COLO668 (cell line): ENCODE results near the gene SDF4.

Experiments
- DNase-seq: peaks from one replicate; lab custom pipeline; 2025; ENCODE audit not compliant: unreplicated experiment; lab: John Stamatoyannopoulos, UW

The SDF4 gene

DNA sequence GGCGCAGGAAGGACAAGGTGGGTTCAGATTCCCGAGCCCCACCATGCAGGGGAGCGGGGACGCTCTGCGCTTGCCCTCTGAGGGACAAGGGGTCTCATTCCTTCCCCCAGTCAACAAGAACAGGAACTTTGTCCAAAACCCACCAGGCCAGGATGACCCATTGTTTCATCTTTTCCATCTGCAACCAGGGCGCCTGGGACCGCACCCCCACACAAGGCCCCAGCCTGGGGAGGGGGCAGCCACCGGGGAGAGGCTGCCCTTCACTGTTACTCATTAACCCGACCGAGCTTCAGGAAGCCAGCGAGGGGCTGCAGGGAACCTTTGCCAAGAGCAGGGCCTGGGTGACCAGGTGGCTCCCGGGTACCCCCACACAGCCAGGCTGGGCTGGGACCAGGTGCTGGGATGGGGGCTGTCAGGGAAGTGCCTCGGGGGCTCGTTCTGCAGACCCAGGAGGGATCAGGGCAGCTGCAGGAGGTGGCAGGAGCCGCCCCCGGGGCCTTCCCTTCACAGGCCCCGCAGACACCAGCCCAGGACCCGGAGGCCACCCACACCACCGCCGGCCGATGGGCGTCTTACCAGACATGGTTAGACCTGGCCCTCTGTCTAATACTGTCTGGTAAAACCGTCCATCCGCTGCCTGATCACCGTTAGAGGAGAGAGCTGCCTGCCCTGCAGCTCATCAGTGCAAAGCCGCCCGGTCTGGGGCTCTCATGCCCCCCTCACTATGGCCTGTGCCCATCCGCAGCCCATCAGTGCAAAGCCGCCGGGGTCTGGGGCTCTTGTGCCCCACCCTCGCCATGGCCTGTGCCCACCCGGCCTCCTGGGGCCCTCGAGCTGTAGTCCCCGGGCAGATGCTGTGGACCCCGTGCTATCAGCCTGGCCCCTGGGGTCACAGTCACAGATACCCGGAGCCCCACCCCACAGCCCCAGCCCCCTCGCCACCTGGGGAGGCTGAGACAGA is 63.1 kb downstream of the SDF4 start:
- peak; percentile 82 for DNase-seq

DNA sequence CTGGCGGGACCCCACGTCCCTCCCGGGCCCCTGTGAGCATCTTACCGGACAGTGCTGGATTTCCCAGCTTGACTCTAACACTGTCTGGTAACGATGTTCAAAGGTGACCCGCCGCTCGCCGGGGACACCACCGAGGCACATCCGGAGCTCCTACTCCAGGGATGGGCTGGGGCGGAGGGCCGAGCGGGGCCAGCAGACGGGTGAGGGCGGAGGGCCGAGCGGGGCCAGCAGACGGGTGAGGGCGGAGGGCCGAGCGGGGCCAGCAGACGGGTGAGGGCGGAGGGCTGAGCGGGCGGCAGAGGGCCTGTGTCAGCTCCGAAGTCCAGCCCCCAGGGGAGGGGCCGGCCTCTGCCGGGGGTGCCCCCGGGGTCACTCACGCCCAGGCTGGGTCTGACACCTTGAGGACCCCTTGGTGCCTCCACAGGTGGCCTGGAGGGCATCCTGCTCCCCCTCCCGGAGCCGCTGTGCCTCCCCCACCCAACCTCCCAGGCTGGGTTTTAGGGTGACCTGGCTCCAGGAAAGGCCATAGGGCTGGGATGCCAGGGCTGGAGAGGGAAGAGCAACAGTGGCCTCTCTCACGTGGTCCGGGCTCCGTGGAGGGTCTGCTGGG is 63.9 kb downstream of the SDF4 start:
- no peak for DNase-seq

DNA sequence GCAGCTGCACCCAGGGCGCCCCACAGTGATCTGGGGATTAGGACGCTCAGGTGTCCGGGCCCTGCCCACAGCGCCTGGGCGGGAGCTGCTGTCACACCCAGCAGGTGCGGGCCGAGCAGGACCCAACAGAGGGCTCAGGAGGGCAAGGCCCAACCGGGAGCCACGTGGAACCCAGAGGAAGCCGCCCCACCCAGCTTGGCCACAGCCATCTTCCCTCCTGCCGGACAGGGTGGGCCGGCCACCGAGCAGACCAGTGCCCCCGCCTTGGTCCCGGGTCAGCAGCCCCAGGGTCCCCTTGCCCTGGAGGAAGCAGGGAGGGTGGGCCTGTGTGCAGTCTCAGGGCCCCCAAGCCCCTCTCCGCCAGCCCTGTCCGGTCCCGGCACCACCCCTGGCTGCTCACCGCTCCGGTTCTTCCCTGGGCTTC is 64.4 kb downstream of the SDF4 start:
- DNase-seq, result peak; percentile 98
